CD4-positive, alpha-beta T cell treated with Interleukin-21 for 1 hour (primary cell): Measurements from ENCODE around the gene TBC1D19.
A peak's percentile ranks its signal among the peaks of the same experiment; 100 is the strongest.

Experiments
- DNase-seq: peaks from one replicate; pipeline ENCODE4 v3.0.0-alpha.2; 2020

TBC1D19 gene

DNA sequence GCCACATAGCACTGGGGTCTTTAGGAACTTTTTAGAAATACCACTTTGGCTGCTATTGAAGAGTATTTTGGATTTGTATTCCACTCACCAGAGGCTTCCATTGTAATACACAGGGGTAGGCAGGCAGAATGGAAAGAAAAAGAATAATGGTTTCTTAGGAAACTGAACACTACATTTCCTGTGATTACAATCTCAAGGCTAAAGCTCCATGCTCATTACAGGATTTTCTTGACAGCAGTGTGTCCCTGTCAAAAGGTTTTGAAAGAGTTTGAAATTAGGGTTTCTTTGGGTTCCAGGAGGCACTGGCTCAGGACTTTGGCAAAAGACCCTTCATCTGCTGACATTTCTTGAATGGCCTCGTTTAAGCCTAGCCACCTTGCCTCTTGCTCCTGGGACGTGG is 201.9 kb downstream of the TBC1D19 start:
- DNase-seq = no peak

DNA sequence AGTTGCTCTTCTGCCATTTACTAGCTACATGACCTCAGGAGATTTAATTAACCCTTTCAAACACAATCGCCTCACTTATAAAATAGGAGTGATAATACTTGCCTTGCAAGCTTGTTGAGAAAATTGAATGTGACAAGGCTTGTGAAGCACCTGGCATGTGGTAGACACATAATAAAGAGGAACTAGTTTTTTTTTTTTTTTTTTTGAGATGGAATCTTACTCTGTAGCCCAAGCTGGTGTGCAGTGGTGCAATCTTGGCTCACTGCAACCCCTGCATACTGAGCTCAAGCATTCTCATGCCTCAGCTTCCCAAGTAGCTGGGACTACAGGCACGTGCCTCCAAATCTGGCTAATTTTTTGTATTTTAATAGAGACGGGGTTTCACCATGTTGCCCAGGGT is 203.0 kb downstream of the TBC1D19 start:
- DNase-seq = no peak

DNA sequence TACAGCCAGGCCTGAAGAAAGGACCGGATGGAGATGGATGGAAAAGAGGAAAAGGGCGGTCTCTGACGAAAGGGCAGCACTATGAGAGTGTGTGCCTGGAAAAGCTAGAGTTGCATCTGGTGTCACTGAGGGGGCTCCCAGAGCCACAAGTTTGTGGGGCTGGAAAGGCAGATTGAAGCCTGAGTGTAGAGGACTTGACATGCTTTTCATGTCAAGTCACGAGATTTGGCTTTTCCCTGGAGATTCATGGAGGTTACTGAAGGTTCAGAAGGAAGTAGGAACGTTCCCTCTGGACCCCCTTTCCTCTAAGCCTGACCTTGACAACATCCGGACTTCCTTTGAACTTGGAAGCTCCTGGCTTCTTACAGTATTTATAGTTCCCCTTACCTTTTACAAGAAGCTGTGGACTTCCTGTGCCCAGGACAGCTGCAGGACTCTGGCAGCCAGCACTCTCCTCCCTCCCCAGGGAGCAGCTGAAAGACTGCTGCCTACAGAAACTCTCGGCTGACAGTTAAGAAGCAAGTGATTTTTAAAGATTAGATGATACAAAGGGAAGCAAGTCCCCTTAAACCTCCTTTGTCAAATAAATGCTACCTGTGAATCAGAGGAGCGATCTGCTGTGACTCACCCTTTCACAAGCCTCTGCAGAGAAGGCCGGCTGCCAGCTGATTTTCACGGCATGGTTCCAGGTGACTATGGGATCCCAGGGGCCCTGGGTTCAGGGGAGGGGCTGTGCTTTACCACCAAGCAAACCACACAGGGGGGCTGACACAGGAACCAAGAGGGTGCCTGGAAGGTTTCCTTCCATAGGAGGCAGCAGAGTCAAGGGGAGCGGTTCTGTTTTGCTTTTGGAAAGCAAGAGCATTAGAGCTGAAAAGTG is 203.8 kb downstream of the TBC1D19 start:
- peak; percentile 35 for DNase-seq

- no peak for DNase-seq
These were observed 204.5 kb downstream of the TBC1D19 start for GRCh38 chr4:26788341-26788733.

- no peak for DNase-seq
These were observed 205.3 kb downstream of the TBC1D19 start for GRCh38 chr4:26789208-26789607.

DNA sequence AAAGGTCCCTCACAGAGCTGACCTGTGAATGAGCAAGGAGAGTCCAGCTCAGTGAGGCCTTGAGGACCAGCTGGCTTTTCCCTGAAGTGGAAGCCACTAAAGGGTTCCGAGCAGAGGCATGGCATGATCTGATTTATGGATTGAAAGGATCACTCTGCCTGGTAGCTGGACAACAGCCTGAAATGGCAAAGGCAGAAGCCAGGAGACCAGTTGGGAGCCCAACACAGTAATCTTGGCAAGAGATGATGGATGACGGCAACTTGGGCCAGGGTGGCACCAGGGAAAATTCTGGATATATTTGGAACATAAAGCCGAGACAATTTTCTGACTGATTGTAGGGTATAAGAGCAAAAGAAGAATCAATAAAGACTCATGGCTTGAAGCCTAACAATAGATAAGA is 207.5 kb downstream of the TBC1D19 start:
- DNase-seq = no peak

- no peak for DNase-seq
These were observed 208.8 kb downstream of the TBC1D19 start for GRCh38 chr4:26792639-26793038.

DNA sequence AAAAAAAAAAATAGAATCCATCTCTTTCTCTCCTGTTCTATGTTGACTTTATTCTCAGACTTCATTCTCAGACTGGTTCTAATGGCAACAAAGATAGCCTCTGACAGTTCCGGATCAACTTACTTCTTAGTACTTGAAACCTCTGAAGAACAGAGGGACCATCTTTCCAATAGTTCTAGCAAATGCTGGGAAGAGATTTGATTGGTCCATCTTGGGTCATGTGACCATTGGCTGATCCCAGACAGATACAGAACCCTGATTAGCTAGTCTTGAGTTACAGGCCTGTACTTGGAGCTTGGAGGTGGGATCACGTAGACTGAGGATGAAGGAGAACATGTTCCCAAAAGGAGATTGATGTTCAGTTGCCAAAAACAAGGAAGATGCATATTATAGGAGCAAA is 209.9 kb downstream of the TBC1D19 start:
- DNase-seq = no peak

- DNase-seq = no peak
These were observed 212.2 kb downstream of the TBC1D19 start for GRCh38 chr4:26796081-26796480.

GRCh38 chr4:26802790-26803189 is 218.9 kb downstream of the TBC1D19 start:
- DNase-seq = no peak

DNA sequence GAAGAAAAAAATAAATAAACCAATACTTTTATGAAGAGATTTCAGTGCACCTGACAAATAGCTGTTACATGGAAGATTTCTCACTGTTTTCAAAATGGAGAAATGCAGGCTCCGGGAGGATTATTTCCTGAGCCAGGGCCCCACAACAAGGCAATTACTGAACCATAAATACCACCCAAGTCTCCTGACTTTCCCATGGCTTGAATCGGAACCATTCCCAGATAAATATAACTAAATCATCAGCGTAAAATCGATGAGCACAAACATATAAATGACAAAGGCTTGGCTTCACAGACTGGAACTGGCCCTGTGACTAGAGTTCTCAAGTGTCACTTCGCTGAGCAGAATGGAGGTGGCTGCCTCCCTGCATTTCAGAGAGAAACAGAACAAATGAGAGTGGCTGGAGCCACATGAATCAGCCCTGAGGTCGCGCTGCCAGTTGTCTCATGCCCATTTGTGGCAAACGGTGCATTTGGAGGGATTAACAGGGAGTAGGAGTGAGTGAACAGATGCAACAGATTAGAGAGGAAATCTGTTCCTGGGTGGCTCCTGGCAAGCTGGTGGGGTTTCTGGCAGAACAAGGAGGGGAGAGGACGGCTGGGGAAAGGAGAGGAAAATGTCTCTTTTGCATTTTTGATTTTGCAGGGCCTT is 219.5 kb downstream of the TBC1D19 start:
- DNase-seq = no peak

DNA sequence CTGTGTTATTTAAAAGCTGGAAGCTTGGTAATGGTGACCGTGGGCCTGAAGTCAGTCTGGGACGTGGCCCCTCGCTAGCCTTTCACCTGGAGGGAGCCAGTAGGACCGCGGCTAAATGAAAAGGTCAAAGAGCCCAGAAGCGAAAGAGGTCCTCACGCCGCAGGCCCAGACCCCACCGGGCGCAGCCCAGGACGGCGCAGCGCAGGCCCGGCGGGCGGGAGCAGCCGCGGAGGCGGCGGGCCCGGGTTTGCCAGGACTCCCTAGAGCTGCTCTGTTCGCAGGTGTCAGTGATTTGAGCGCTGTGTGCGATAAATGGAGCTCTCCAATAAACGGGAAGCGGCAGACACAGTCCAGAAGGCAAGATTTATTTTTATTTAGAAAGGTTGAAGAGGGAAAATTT is 220.6 kb downstream of the TBC1D19 start:
- no peak for DNase-seq

GRCh38 chr4:26804925-26805324 is 221.0 kb downstream of the TBC1D19 start:
- DNase-seq = no peak
